HG03432 (cell line): ENCODE results near the gene GIPC2.

Source experiments
- ATAC-seq: cut with Tn5 transposase; IDR thresholded peaks from one replicate; pipeline ENCODE4 v1.9.1; 2021; ENCODE audit warnings: mild to moderate bottlenecking, moderate library complexity; ENCODE audit not compliant: unreplicated experiment

GIPC2 gene

GRCh38 chr1:78035121-78035520 lies 10.6 kb upstream of the GIPC2 start:
- ATAC-seq: no peak

GRCh38 chr1:78036450-78036849 lies 9.3 kb upstream of the GIPC2 start:
- ATAC-seq: no peak

- ATAC-seq: no peak
Measured at GRCh38 chr1:78038071-78038470, 7.7 kb upstream of the GIPC2 start.

GRCh38 chr1:78038491-78038939 lies 7.3 kb upstream of the GIPC2 start:
- ATAC-seq: no peak

GRCh38 chr1:78040484-78041089 lies 5.2 kb upstream of the GIPC2 start:
- ATAC-seq: no peak

GRCh38 chr1:78043436-78043835 lies 2.3 kb upstream of the GIPC2 start:
- ATAC-seq: no peak

GRCh38 chr1:78044796-78045562 lies 787 bp upstream of the GIPC2 start:
- no peak for ATAC-seq

- ATAC-seq: peak; percentile 7
Measured at GRCh38 chr1:78045563-78045925, 222 bp upstream of the GIPC2 start.

- ATAC-seq: no peak
Measured at GRCh38 chr1:78047106-78047505, 1.3 kb downstream of the GIPC2 start.

- ATAC-seq: no peak
Measured at GRCh38 chr1:78047631-78048030, 1.9 kb downstream of the GIPC2 start.

- ATAC-seq: no peak
Measured at GRCh38 chr1:78048446-78048845, 2.7 kb downstream of the GIPC2 start.

GRCh38 chr1:78049396-78049795 lies 3.6 kb downstream of the GIPC2 start:
- ATAC-seq: no peak

- no peak for ATAC-seq
Measured at GRCh38 chr1:78051005-78051404, 5.2 kb downstream of the GIPC2 start.

- no peak for ATAC-seq
Measured at GRCh38 chr1:78052685-78053405, 7.1 kb downstream of the GIPC2 start.

GRCh38 chr1:78053498-78053897 lies 7.7 kb downstream of the GIPC2 start:
- ATAC-seq: no peak

GRCh38 chr1:78054559-78054958 lies 8.8 kb downstream of the GIPC2 start:
- peak; percentile 38 for ATAC-seq

- peak; percentile 11 for ATAC-seq
Measured at GRCh38 chr1:78054972-78055371, 9.2 kb downstream of the GIPC2 start.

- no peak for ATAC-seq
Measured at GRCh38 chr1:78055565-78056132, 9.9 kb downstream of the GIPC2 start.

- ATAC-seq: no peak
Measured at GRCh38 chr1:78058670-78059069, 12.9 kb downstream of the GIPC2 start.

GRCh38 chr1:78060857-78061563 lies 15.2 kb downstream of the GIPC2 start:
- peak; percentile 95 for ATAC-seq
